Hematopoietic multipotent progenitor cell treated with erythropoietin and hydrocortisone succinate and interleukin-3 and kit ligand, for 15 days (in vitro differentiated cells): ENCODE data around the gene KPNA2.
"Not testable (repeated sequence)": the region's sequence is repeated elsewhere in the genome, so short reads cannot be mapped to it uniquely, and the experiment has no call there.

Experiments
- DNase-seq: peaks from one replicate; pipeline ENCODE4 v3.0.0-alpha.2; 2015; ENCODE audit warnings: low spot score

KPNA2 gene

DNA sequence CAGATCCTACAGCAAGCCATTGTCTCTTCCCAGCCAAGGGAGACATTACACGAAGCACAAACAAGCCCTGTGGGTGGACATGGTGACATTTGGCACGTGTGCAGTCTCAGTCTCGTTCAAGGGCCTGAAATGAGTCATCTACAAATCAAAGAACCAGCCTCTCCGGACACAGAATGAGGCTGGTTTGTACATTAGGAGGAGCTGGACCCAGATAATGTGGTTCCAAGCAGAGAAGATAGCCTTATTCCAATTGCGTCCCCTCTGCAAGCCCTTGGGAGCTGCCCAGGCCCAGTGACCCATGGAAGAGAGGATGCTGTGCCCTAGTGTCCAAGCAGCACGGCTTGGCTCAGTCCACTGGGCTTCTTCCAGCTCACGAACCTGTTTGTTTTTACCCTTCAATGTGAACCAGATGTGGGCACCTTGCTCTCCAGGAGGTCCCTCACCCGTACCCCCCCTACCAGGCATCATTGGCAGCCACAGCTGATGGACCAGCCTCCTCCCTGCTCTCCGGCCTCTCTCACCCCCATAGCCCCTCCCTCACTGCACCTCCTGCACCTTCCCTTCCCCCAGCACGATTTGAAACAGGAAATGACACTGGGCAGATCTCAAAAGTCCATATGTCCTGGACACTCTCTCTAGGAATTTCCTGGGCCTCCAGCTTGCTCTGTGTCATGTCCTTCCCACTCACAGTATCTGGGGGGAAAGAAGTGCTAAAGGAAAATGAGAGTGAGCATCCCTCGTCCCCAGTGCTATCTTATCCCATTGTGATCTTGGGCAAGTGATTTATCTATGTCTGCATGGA, 26.2 kb downstream of the KPNA2 start:
- DNase-seq, result no peak

DNA sequence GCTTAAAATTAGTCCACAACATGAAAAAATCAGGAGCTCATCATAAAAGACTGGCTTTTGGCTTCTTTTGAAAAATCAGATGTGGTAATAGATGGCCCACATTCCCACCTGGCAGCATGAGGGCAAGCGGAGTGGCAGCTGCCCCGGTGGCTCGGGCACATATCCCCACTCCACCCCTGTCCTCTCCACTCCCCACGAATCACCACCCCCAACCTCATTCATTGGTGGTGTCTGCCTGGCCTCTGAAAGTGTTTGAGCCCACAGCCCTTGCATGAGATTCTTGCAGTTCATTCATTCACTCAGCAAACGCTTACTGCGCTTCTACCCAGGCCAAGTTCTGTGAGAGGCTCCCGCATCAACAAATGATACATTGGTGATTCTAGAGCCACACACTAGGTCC, 29.8 kb downstream of the KPNA2 start:
- DNase-seq, result not testable (repeated sequence)

GRCh38 chr17:68068512-68068911, 33.0 kb downstream of the KPNA2 start:
- not testable (repeated sequence) for DNase-seq

- DNase-seq, result not testable (repeated sequence)
These were observed 35.3 kb downstream of the KPNA2 start for GRCh38 chr17:68070582-68071444.

DNA sequence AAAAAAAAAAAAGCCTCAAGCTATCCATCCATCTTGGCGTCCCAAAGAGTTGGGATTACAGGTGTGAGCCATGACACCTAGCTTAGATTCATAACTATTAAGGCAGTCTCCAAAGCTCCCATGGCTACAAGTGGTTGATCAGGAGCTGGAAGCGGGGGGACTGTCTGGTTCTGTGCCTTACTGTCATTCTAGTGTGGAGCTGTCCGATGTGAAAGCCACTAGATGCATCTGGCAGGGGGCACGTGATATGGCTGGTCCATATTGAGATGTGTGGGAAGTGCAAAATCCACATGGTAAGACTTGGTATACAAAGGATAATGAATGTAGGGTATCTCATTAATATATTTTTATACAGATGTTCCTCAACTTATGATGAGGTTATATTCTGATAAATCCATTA, 38.7 kb downstream of the KPNA2 start:
- no peak for DNase-seq

GRCh38 chr17:68075953-68076607, 40.5 kb downstream of the KPNA2 start:
- not testable (repeated sequence) for DNase-seq

- not testable (repeated sequence) for DNase-seq
These were observed 42.0 kb downstream of the KPNA2 start for GRCh38 chr17:68077498-68077897.

DNA sequence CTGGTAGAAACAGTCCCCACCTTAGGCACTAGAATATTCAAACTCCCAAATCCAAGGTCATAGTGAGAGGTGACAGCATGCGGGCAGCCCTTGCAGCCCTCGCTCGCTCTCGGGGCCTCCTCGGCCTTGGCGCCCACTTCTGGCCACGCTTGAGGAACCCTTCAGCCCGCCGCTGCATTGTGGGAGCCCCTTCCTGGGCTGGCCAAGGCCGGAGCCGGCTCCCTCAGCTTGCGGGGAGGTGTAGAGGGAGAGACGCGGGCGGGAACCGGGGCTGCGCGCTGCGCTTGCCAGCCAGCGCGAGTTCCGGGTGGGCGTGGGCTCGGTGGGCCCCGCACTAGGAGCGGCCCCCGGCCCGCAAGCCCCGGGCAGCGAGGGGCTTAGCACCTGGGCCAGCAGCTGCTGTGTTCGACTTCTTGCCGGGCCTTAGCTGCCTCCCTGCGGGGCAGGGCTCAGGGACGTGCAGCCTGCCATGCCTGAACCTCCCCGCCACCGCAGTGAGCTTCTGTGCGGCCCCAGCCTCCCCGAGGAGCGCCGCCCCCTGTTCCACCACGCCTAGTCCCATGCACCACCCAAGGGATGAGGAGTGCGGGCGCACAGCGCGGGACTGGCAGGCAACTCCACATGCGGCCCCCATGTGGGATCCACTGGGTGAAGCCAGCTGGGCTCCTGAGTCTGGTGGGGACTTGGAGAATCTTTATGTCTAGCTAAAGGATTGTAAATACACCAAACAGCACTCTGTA, 45.0 kb downstream of the KPNA2 start:
- DNase-seq, result no peak

- DNase-seq, result not testable (repeated sequence)
These were observed 46.0 kb downstream of the KPNA2 start for GRCh38 chr17:68081305-68082265.

- DNase-seq, result no peak
These were observed 50.3 kb downstream of the KPNA2 start for GRCh38 chr17:68085771-68086381.

DNA sequence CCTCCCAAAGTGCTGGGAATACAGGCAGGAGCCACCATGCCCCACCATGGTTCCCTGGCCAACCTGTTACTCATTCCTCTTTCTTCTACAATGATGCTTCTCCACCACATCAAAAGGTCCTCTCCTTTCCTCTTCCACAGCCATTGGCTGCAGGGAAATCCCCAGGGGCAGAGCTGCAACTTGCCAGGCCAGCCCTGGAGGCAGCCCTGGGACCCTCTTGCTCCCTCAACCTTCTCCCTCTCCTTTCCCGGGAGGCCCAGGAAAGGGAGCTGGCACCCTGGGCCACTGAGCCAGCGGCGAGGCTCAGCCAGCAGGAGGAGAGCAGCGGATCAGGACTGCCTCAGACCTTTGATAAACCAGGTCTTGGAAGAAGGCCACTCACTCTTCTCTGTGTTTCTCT, 51.1 kb downstream of the KPNA2 start:
- not testable (repeated sequence) for DNase-seq

DNA sequence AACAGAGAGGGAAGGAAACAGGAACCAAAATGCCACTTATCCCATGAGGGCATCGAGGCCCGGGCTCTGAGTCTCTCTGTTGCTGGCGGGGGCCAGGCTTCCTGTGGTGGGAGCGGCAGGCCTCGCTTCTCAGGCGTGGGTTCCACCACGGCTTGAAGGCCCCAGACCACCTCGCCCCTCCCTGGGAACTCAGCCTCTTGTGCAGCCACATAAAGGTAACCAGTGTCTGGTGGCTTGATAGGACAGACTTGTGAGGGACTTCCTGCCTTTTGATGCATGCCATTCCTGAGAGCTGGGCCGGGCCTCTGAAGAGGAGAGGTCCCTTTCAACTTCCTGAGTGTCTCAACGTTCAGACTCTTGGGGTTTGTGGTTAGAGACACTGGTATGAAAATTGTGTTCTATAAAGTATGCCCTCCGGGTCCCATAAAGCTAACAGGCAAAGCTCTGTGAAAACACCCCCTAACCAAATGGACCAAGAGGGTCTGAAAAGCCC, 51.6 kb downstream of the KPNA2 start:
- not testable (repeated sequence) for DNase-seq

- no peak for DNase-seq
These were observed 52.3 kb downstream of the KPNA2 start for GRCh38 chr17:68087851-68088250.

- DNase-seq, result no peak
These were observed 54.3 kb downstream of the KPNA2 start for GRCh38 chr17:68089881-68090280.

- no peak for DNase-seq
These were observed 59.0 kb downstream of the KPNA2 start for GRCh38 chr17:68094481-68095078.

DNA sequence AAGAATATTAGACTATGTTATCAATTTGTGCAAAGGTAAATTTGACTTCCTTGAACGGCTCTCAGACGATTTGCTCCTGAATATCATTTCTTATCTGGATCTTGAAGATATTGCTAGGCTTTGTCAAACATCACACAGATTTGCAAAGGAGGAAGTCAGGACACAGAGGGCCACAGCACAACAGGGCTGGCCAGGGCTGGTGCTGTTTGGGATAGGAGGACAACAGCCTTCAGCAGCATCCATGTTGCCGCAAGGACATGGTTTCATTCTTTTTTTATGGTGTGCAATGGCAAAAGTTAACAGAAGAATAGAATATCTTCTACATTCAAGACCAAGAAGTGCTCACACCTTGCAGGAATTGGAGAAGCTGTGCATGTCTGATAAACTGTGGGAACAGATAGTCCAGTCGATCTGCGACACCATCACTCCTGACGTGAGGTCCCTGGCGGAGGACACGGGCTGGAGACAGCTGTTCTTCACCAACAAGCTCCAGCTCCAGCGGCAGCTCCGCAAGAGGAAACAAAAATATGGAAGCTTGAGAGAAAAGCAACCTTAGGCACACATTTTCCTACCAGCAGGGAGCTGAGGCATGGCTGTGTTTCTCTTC, 59.8 kb downstream of the KPNA2 start:
- DNase-seq, result no peak

DNA sequence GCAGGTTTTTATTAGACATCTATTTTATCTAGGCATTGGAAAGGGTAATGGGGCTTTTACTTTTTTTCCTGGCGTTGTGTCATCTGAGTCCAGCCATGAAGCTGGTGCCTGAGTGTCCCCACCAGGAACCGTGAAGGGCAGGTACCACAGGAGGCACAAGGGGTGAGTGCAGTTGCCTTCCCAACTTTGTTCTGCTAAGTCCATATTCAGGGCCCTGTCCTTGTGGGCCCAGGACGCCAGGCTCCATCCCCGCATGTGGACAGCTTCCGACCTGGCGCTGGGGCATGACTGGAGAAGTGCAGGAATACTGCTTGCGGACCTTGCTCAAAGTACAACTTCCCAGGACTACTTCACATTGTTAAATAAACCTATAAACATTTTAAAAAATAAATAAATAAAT, 60.6 kb downstream of the KPNA2 start:
- DNase-seq, result no peak
